Body of pancreas (tissue), 4 donors: ENCODE results near the gene DUSP5. TPM values are rescaled to one million over a fixed set of nuclear protein-coding genes. Genes with fewer than 3 reads are reported as not detected.

Source experiments
- ATAC-seq: fragments of 150-250 bp; one replicate; pipeline ENCODE4 v1.9.1; 2016
- DNase-seq, 4 donors: peaks; one replicate each; pipeline ENCODE4 v3.0.0-alpha.2; 2019
- H3K27ac ChIP-seq, 4 donors: fragments of 200-600 bp; sonication (generic); 1 replicate in 3 of 4; 2 replicates in 1 of 4; pipeline versions ENCODE4 v1.5.1 to v1.6.1; 2016 to 2019; ENCODE audit warnings: mild to moderate bottlenecking in 1 of 4, mixed read lengths in 1 of 4, moderate library complexity in 1 of 4
- H3K27me3 ChIP-seq, 2 donors: fragments of 200-600 bp; sonication (generic); one replicate each; pipeline ENCODE4 v1.6.0; 2016; ENCODE audit warnings: mild to moderate bottlenecking in 1 of 2
- H3K36me3 ChIP-seq, 2 donors: fragments of 200-600 bp; sonication (generic); replicated peaks in 1 of 2; 2 replicates each; pipeline ENCODE4 v1.5.1; 2016; ENCODE audit warnings: low read depth in 2 of 2; ENCODE audit not compliant: insufficient read depth in 1 of 2
- H3K4me1 ChIP-seq: fragments of 200-600 bp; sonication (generic); one replicate; pipeline ENCODE4 v1.6.0; 2016
- H3K4me3 ChIP-seq, 2 donors: fragments of 200-600 bp; sonication (generic); 1 replicate in 1 of 2; 2 replicates in 1 of 2; pipeline ENCODE4 v1.5.1; 2016 to 2019
- H3K9me3 ChIP-seq, 3 donors: fragments of 200-600 bp; sonication (generic); 1 replicate in 2 of 3; 2 replicates in 1 of 3; pipeline ENCODE4 v1.5.1; 2016
- POLR2A ChIP-seq, 3 donors: fragments of 450-650 bp; IDR thresholded peaks; one replicate each; pipeline ENCODE4 v1.6.1; 2016; ENCODE audit warnings: antibody characterized with exemption in 3 of 3, mild to moderate bottlenecking in 2 of 3
- WGBS, 2 donors: methylation state at CpG; one replicate each; pipeline ENCODE4 v1.1.5; 2017; 5-methylcytosine and 5-hydroxymethylcytosine counted together
- intact Hi-C: fragments of 100-400 bp; cut with DNase I; formaldehyde crosslinking; loops from one replicate; pipeline ENCODE4 v1.15.1; 2023
- total RNA-seq, 2 donors: library from RNA; depleted of rRNA; stranded (reverse); fragments of >200 nt; gene quantifications; one replicate each; pipeline ENCODE4 v1.1.0, GENCODE V29; 2016
- TF ChIP-seq, protein P1 (sequence below), 7 experiments: fragments of 450-650 bp in 4 of 7; fragments of 200-600 bp in 3 of 7; sonication (generic) in 3 of 7; IDR thresholded peaks; one replicate each; pipeline ENCODE4 v1.5.1; 2016 to 2019; ENCODE audit warnings: antibody characterized with exemption in 7 of 7

DUSP5 gene
- total RNA-seq, 2 donors from 2014 or later: 6.2 to 9.2 TPM

GRCh38 chr10:110490640-110491039 is 7.1 kb upstream of the DUSP5 start:
- H3K27ac ChIP-seq: no peak overlapping the region
- no peaks in the 10 kb centered on the region for H3K27me3 ChIP-seq
- no peaks in the 10 kb centered on the region for H3K36me3 ChIP-seq
- H3K4me1 ChIP-seq: no peaks in the 10 kb centered on the region
- H3K9me3 ChIP-seq: no peaks in the 10 kb centered on the region
- WGBS, 2 donors: 78 to 89% methylated on average over 4 of the region's 4 CpGs
- no peak overlapping the region for H3K4me3 ChIP-seq
- TF ChIP-seq, protein P1, sequence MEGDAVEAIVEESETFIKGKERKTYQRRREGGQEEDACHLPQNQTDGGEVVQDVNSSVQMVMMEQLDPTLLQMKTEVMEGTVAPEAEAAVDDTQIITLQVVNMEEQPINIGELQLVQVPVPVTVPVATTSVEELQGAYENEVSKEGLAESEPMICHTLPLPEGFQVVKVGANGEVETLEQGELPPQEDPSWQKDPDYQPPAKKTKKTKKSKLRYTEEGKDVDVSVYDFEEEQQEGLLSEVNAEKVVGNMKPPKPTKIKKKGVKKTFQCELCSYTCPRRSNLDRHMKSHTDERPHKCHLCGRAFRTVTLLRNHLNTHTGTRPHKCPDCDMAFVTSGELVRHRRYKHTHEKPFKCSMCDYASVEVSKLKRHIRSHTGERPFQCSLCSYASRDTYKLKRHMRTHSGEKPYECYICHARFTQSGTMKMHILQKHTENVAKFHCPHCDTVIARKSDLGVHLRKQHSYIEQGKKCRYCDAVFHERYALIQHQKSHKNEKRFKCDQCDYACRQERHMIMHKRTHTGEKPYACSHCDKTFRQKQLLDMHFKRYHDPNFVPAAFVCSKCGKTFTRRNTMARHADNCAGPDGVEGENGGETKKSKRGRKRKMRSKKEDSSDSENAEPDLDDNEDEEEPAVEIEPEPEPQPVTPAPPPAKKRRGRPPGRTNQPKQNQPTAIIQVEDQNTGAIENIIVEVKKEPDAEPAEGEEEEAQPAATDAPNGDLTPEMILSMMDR (IDR thresholded peaks at IDR 0.05): no peak
- TF ChIP-seq POLR2A (IDR thresholded peaks at IDR 0.05): no peak
- intact Hi-C loops: no loop called here
- ATAC-seq (no peak), DNase-seq (no peak)

- 71 to 87% methylated on average over 2 of the region's 2 CpGs for WGBS, 2 donors
- H3K4me3 ChIP-seq: no peak overlapping the region
- no peak for DNase-seq
- ATAC-seq: no peak
- intact Hi-C loops: no loop called here
- H3K27me3 ChIP-seq: no peaks in the 10 kb centered on the region
- no peaks in the 10 kb centered on the region for H3K36me3 ChIP-seq
- H3K27ac ChIP-seq: no peak overlapping the region
- H3K4me1 ChIP-seq: peaks cover 4% of the 10 kb centered on the region
- H3K9me3 ChIP-seq: no peaks in the 10 kb centered on the region
- TF ChIP-seq, protein P1 (IDR thresholded peaks at IDR 0.05): no peak
- TF ChIP-seq POLR2A (IDR thresholded peaks at IDR 0.05): no peak
These were observed 6.4 kb upstream of the DUSP5 start for GRCh38 chr10:110491346-110491745.

- 57 to 68% methylated on average over 5 of the region's 5 CpGs for WGBS, 2 donors
- no peak overlapping the region for H3K27ac ChIP-seq
- no peak for ATAC-seq
These were observed 5.5 kb upstream of the DUSP5 start for GRCh38 chr10:110492069-110492822.

GRCh38 chr10:110493832-110494426 is 3.8 kb upstream of the DUSP5 start:
- no peak for DNase-seq
- Histone ChIP-seq H3K9me3 (no peaks in the 10 kb centered on the region), H3K27ac (no peak overlapping the region), H3K4me3 (no peak overlapping the region), H3K36me3 (no peaks in the 10 kb centered on the region), H3K27me3 (no peaks in the 10 kb centered on the region), H3K4me1 (peaks cover 19% of the 10 kb centered on the region)
- intact Hi-C loops: no loop called here
- 67 to 81% methylated on average over 11 of the region's 11 CpGs for WGBS, 2 donors
- TF ChIP-seq POLR2A (IDR thresholded peaks at IDR 0.05): no peak
- TF ChIP-seq, protein P1 (IDR thresholded peaks at IDR 0.05): no peak
- no peak for ATAC-seq

More at GRCh38 chr10:110492069-110492822, 5.5 kb upstream of the DUSP5 start:
- no peak overlapping the region for H3K4me3 ChIP-seq
- TF ChIP-seq, protein P1 (IDR thresholded peaks at IDR 0.05): no peak
- TF ChIP-seq POLR2A (IDR thresholded peaks at IDR 0.05): no peak
- H3K36me3 ChIP-seq: no peaks in the 10 kb centered on the region
- intact Hi-C loops: no loop called here
- no peaks in the 10 kb centered on the region for H3K9me3 ChIP-seq
- DNase-seq: no peak
- H3K4me1 ChIP-seq: peaks cover 12% of the 10 kb centered on the region
- no peaks in the 10 kb centered on the region for H3K27me3 ChIP-seq
